GM12801 (cell line): ENCODE data around the gene CIROP.

ENCODE experiments used
- TF ChIP-seq, protein P1 (sequence below): IDR thresholded peaks from one replicate; pipeline ENCODE4 v1.5.1; 2011; ENCODE audit warnings: control low read depth; ENCODE audit not compliant: insufficient read length; ENCODE audit errors: extremely low read depth

CIROP gene

GRCh38 chr14:23053426-23053825, 51.4 kb downstream of the CIROP start:
- TF ChIP-seq, protein P1, sequence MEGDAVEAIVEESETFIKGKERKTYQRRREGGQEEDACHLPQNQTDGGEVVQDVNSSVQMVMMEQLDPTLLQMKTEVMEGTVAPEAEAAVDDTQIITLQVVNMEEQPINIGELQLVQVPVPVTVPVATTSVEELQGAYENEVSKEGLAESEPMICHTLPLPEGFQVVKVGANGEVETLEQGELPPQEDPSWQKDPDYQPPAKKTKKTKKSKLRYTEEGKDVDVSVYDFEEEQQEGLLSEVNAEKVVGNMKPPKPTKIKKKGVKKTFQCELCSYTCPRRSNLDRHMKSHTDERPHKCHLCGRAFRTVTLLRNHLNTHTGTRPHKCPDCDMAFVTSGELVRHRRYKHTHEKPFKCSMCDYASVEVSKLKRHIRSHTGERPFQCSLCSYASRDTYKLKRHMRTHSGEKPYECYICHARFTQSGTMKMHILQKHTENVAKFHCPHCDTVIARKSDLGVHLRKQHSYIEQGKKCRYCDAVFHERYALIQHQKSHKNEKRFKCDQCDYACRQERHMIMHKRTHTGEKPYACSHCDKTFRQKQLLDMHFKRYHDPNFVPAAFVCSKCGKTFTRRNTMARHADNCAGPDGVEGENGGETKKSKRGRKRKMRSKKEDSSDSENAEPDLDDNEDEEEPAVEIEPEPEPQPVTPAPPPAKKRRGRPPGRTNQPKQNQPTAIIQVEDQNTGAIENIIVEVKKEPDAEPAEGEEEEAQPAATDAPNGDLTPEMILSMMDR, result no peak

GRCh38 chr14:23052671-23053070, 52.1 kb downstream of the CIROP start:
- TF ChIP-seq, protein P1, result no peak

DNA sequence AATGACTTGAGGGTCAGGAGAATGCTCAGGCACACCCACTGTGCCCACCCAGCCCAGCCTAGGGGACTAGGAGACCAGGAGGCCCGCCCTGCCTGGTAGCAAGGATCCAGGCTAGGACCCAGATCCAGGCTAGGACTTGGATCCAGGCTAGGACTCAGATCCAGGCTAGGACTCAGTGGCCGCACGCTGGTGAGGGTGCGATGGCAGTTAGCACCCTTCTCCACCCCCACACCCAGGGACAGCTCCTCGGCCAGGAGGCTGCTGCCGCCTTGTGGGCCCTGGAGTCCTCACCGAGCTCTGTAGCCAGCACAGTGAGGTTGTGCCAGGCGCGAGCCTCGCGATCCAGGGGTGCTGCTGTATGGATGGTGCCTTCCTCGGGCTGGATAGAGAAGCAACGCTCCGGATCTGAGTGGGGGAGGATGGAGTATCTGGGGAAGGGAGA, 52.6 kb downstream of the CIROP start:
- TF ChIP-seq, protein P1, result no peak

DNA sequence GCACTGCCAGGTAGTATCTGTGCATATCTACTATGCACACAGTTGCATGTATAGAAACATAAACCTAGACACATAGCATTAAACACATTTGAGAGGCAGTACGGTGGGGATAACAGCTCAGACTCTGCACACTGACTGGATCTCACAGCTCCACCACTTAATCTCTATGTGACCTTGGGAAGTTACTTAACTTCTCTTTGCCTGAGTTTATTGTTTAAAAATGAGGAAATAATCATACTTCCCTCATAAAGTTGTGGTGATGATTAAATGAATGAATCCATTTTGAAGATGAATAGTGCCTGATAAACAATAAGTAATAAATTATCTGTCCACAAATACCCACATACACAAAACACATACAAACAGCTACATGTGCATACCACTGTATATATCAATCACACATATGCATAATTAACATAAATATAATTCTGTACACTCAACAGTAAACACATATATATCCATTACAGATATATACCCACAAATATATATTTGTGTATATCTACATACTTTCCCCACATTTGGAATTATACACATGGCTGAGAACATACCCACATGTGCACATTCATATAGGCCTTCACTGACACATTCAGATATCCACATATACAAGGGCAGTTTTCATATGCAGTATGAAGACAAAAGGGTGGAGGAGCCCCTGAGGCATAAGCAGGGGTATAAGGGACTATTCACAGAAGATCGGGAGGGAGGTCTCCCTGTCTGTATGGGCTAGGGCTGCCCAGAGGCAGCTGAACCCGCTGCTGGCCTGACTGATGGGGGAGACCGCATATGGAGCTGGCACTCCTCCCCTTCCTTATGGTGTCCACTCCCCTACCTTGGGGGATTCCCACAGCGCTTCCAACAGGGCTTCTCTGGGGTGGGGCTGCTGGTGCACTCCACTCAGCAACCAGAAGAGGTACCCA, 53.4 kb downstream of the CIROP start:
- TF ChIP-seq, protein P1, result no peak
